HG03432 (cell line): ENCODE results near the gene KRT38.
"Not testable (repeated sequence)": the region's sequence is repeated elsewhere in the genome, so short reads cannot be mapped to it uniquely, and the experiment has no call there.

Source experiments
- ATAC-seq: cut with Tn5 transposase; IDR thresholded peaks from one replicate; pipeline ENCODE4 v1.9.1; 2021; ENCODE audit warnings: mild to moderate bottlenecking, moderate library complexity; ENCODE audit not compliant: unreplicated experiment

Gene KRT38

DNA sequence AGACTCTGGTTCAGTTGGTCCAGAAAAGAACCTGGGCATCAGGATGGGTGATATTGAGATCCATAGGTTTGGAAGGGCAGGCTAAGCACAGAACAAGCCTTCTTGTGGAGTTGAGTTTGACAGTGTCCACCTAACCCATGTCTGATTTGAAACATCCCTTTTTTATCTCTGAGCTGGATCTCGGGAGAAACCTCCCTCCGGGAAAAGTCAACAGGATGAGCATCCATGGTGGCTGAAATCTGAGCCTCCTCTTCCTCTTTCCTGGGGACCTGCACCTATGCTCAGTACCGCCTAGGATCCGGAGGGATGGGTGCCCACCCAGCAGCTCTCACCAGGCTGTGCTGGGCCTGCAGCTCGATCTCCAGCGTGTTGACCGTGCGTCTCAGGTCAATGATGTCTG is 23.0 kb upstream of the KRT38 start:
- ATAC-seq: no peak

DNA sequence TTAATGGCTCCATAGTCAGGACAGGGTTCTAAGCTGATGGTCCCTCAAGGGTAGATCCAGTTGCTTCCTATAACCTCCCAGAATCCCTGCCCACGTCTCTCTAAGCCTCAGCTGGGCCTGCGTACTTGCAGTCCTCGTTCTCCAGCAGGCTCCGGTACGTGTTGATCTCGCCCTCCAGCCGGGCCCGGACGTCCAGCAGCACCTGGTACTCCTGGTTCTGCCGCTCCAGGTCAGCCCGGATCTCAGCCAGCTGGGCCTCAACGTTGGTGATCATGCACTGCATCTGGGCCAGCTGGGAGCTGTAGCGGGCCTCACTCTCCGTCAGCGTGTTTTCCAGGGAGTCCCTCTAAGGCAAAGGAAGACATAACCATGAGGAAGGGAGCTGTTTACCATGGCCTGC is 21.9 kb upstream of the KRT38 start:
- no peak for ATAC-seq

DNA sequence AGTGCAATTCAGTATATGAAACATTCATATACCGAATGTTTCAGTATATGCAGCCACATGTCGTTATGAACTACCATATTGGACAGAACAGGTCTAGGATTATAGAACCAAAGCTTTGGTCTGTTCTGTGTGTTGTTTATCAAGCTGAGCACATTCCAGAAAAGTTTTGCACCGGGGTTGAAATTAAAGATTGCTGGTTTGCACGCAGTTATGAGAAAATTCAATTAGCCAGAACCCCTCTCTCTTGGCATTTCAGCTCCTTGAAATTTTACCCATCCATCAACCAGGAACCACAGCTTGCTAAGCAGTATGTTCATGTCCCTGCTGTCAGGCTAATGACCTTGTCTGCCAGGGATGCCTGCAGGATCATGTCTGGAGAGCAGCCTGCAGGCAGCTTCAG is 16.9 kb upstream of the KRT38 start:
- no peak for ATAC-seq

DNA sequence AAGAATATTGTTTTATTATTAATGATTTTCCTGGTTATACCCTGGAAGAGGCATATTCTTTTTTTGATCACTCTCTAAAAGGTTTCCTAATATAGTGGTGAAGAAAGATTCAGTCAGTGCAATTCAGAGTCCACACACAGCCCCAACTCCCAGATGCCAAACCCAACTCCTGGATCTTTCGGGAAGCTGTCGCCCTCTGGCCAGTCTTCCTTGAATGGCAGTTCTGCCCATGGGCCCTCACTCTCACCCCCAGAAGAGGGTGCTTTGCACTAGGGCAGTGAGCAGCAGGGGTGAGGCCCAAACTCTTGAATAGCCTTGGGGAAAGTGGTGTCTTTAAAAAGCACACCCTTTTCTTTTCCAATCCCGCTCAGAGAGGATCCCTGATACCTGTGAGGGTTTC is 15.4 kb upstream of the KRT38 start:
- no peak for ATAC-seq

DNA sequence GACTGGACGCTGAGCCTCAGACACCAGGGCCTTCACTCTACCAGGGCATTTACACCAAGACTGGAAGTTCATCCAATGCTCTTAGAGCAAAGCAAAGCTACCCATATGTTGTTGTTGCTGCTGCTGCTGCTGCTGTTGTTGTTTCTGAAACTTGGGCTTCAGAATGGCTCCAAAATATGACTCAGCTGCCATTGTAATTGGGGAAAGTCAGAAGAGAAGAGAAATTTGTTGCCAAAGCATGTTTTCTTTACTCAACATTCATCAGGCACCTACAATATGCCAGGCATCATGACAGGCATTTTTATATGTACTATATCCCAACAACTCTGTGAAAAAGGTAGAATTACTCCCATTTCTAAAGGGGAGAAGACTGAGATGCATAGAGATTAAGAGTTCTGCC is 14.5 kb upstream of the KRT38 start:
- ATAC-seq: no peak

DNA sequence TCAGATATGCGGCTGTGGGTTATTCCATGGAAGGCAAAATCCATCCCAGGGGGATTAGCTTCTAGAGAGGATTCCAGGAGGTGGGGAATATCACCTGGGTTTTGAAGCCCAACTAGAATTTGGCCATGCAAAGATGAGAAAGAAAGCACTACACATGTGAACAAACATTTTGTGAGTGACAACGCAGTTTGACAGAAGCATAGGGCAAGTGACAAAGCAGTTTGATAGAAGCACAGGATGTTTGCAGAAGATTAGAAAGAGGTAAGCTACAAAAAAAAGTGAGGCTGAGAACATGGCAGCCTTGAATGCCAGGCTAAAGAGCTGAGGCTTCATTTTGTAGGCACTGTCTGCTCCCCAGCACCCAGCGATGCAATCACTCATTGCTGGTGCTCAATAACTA is 12.3 kb upstream of the KRT38 start:
- no peak for ATAC-seq

DNA sequence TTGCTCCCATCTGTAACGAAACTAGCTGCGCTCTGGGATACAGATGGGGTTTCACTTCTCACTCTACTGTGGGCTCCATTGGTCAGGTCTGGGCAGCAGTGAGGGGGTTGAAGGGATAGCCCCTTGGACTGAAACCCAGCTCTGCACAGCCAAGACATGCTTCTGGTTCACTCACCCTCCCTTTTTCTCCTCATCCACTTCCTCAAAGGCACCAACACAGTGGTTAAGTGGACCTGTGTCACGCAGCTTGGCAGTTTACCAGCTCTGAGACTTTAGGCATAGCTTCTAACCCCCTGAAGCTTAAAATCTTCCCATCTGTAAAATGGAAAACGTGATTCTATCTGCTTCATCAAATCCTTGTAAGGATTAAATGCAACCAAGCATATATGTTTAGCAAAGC is 11.5 kb upstream of the KRT38 start:
- no peak for ATAC-seq

DNA sequence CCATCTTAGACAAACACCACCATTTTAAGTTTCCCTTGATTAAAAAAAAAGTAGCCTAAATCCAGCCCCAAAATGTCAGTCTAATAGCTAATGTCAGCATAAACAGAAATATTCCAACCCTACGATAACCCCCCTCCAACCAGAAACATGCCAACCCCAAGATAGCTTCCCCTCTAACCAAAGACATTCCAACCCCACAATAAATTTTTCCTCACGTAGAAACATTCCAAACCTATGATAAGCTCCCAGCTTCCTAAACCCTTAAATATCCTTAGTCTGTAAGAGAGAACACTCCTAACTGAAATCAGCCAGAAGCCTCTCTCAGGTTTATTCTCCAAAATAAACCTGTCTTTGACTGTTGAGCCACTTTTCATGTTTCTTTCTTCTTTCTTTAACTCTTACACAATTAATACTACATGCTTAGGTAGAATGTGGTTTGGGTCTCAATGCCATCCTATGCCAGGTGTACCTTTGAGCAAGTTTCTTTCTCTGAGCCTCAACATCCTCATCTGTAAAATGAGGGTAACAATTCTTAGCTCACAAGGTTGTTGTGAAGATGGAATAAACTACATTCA is 10.5 kb upstream of the KRT38 start:
- ATAC-seq: no peak

DNA sequence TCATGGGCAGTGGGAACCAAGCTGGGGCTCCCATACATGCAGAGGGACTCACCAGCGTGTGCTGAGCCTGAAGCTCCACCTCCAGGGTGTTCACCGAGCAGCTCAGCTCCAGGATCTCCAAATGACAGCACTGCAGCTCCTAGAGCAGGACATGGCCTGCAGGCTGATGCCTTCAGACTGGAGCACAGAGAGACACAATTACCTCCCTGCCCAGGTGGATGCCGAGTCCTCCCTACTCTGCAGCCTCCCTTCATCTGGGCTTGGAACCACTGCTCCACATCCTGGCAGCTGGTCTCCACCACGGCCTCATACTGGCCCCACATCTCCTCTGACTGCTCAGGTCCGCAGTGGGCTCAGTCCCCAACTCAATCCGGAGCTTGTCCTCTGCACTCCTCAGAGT is 8.2 kb upstream of the KRT38 start:
- ATAC-seq: no peak

DNA sequence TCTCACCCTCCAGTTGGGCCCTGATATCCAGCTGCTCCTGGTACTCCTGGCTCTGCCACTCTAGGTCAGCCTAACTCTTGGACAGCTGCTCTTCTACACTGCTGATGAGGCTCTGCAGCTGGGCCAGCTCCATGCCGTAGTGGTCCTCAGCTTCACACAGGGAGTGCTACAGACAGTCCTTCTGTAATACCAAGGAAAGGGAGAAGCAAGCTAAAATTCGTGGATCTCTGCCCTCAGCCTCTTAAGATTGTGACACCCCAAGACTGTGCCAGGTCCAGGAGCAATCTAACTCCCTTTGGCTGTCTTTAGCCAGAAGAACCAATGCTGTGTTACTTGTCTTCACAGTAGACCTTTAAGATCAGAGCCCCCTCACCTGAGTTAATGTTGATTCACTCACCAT is 7.7 kb upstream of the KRT38 start:
- no peak for ATAC-seq

DNA sequence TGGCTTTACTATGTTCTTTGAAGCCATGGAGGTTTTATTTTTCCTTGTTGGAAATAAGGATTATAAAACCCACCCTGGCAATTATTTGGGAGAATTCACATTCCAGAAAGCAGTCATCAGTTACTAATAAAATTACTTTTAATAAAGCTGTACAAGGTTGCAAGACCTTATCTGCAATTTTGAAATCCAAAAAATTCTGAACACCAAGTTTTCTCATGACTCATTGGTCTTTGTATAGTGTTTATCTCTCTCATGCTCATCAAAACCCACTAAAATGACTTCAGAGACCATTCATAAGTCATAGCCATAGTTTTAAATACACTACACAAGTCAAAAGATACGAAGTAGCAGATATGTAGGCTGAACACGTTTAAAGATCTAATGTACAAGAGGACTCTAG is 6.0 kb upstream of the KRT38 start:
- no peak for ATAC-seq

DNA sequence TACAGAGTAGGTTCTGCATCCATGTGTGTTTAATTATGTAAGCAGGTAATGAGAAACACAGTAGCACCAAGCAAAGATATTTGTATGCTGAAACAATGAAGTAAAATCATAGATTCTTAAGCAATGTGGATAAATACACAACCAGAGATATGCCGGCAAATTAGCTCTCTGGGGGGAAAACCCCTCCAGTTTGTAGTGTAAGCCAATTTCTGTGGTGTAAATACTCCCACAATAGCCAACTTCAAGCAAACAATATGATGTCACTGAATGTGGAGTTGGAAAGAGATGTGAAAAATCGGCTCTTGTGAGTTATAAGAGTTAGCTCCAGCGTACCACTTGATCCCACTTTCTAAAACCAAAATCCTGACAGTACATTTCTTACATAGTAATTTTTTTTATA is 3.9 kb upstream of the KRT38 start:
- no peak for ATAC-seq

DNA sequence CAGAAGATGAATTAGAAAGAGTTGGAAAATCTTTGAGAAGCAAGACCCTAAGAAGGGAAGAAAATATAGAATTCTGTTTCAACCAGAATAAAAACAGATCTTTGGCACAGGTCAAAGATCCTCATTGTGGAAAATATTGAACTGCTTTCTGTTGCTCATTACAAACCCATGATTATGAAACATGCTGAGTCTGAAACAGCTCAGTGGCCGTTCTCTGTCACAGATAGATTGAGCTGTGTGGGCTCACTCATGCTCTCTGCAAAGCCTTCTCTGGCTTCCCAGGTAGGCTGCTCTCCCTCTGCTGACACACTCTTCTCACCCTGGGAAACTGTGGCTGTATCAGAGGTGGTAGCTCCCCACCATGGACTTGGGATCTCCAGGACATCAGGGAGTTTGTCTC is 3.4 kb upstream of the KRT38 start:
- ATAC-seq: no peak

DNA sequence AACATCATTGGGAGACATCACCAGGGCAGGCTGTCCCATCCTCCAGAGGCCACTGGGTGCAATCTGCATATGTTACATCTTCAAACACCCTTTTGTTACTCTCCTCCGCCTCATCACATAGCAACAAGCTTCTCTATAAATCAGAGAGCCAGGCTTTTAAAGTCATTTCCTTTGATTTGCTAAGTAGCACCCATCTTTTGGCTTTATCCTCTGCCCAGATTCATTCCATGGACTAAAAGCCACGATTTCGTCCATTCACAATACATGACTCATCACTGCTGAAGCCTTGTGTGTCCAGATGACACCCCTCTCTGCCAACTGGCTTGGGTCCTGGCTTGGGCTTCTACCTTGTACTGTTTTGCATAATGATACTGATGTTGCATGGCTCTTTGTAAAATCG is 2.0 kb upstream of the KRT38 start:
- no peak for ATAC-seq

DNA sequence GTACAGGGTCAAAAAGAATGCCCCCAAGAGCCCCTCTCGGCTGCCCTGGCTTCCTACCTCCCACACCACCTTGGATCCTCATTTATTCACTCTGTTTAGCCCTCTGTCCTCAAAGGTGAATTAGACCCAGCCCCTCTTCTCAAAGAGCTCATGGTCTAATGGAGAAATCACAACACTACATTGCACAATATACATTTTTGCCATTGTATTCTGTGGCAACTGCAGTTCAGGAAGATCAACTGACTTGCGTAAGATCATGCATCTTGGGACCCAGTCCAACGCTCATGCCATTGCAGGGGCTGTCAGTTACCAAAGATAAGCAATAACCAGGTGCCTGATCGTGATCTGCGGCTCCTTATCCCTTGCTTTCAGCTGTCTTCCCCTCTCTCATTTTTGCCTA is 1.4 kb downstream of the KRT38 start:
- no peak for ATAC-seq

DNA sequence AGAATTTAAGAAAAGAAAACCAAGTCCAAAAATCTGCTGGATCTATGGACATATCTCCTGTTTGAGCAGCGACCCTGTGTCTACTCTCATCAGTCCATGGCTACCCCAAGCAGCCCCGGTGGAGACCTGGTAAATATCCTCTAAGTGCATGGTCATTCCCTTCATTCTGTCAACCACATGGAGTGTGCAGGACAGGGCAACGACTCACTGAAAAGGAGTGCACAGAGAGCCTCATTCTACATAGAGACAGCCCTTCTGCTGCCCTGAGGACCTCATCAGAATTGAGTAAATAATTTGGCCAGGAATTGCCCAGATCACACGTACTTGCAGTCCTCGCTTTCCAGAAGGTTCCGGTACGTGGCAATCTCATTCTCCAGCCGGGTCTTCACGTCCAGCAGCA is 3.0 kb downstream of the KRT38 start:
- no peak for ATAC-seq

DNA sequence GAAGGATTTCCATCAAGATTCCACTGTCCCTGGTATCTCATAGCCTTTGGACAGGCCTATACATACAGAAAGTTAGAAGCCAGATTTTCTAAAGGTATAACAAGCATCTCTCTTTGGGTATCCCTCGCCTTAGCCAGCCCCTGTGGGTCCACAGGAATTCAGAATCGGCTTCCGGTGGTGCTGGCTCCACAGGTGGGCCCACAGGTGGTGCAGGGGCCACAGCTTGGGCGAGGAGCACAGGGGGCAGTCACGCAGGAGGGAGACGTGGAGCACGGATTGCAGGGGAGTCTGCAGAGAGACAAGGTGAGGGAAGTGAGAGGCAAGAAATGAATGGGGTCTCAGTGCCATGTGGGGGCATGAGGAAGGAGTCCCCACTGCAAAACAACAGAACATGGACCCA is 3.5 kb downstream of the KRT38 start:
- no peak for ATAC-seq

DNA sequence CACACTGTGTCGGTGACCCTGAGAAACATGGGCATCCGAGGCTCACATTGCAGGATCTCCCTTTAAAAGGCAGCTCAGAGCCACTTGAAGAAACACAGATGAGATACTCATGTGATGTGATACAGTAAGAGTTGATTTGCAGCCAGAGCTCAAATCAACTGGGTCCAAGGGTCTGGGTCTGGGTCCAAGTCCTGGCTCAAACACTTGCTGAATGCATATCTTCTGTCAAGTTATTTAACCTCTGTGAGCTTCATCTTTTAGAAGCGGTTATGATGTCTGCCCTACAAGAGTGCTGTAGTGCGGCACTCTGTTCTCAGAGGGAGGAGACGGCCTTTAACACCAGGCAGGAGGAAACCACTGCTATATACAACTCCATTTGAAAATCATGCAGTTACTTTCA is 6.4 kb downstream of the KRT38 start:
- ATAC-seq: no peak

DNA sequence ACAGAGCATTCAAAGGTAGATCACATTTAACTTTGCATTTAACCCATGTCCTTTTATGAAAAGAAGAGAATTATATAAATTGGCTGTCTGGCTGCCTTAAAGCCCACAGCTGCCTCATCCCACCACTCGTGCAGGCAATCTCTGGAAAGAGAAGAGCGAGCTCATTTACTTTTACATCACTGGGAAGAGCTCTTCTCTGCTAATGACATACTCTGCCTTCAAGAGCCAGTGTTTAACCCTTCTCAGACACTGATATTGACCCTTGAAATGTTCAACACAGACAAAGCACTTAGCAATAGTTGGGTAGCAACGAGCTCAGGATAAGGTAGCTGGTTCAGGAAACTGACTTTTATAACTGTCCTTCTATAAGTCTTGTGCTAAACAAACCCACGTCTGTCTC is 6.8 kb downstream of the KRT38 start:
- no peak for ATAC-seq

DNA sequence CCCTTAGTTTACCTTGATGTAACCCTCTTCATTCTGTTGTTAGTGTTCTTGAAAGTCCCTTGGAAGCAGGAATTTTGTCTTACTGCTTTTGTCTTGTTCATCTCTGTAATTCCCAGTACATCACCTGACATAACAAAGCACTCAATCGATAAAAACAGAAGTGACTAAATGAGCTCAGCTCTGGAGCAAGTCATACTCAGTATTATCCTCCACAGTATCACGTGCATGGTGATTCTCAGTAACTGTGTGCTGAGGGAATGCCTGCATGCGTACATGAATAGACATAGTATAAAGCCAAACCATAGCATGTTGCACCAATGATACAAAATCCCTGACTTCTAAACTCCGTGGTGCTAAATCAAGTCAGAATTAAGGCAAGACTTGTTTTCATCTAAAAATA is 7.2 kb downstream of the KRT38 start:
- ATAC-seq: no peak

DNA sequence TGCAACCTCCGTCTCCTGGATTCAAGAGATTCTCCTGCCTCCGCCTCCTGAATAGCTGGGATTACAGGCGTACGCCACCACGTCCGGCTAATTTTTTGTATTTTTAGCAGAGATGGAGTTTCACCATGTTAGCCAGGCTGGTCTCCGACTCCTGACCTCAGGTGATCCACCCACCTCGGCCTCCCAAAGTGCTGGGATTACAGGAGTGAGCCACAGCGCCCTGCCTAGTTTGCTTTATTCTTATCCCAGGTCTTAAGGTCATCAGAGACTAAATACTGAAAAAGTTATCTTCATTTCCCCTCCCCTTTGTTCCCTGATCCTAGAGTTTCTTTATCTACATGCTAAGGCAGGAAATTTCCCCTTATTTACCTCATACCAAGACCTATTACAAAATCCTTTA is 10.4 kb downstream of the KRT38 start:
- ATAC-seq: not testable (repeated sequence)

DNA sequence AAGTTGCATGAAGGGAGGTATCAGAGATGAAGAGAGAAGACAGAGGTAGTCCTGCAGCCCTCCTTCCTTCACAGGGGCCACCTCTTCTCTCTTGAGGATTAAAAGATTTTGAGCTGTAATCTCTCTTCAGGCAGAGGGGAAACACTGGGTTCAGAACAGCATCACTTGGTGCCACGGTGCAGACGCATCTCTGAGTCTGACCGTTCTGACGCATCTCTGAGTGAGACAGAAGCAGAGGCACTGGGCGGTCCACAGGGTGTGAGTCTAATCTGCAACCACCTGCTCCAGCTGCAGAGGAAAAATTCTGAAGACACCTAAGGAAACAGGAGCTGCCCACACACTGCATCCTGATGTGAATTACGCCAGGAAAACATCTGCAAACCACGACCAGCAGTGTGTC is 11.1 kb downstream of the KRT38 start:
- ATAC-seq: no peak

DNA sequence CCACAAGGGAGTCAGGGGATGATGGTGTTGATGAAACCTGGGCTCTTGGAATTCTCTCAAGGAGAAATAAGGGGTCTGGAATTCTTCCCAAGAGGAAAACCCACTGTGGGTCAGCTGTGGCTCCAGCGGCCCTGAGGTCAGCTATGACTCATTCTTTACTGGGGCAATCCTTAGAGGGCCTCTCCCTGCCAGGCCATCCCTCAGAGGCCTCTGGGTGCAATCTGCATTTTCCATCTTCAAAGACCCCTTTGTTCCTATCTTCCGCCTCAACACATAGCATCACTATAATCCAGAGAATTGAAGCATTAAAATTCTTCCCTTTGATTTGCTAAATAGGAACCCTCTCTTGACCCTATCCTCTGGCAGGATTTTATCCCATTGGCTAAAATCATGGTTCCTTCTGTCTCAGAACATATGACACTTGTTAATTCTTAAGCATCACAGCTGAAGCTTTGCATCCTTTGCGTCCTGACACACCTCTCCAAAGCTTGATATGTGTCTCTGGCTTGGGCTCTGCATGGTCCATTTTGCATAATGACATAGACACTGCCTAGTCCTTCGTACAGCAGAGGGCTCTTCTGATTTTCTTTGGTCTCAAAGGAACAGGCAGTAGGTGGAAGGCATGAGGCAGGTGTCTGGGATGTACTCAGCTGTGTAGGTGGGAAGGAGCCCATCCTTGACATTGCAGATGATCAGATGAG is 12.0 kb downstream of the KRT38 start:
- ATAC-seq: no peak
